CD4-positive, alpha-beta T cell treated with Interleukin-6 at 100 ng/mL for 8 hours (primary cell): ENCODE measurements around the gene BOLL.
"Not testable (repeated sequence)": the region's sequence is repeated elsewhere in the genome, so short reads cannot be mapped to it uniquely, and the experiment has no call there.

ENCODE experiments used
- DNase-seq: peaks from one replicate; pipeline ENCODE4 v3.0.0-alpha.2; 2020; ENCODE audit warnings: mixed read lengths, low spot score

The BOLL gene

GRCh38 chr2:197705912-197706838 is 78.9 kb downstream of the BOLL start:
- peak; percentile 33 for DNase-seq

DNA sequence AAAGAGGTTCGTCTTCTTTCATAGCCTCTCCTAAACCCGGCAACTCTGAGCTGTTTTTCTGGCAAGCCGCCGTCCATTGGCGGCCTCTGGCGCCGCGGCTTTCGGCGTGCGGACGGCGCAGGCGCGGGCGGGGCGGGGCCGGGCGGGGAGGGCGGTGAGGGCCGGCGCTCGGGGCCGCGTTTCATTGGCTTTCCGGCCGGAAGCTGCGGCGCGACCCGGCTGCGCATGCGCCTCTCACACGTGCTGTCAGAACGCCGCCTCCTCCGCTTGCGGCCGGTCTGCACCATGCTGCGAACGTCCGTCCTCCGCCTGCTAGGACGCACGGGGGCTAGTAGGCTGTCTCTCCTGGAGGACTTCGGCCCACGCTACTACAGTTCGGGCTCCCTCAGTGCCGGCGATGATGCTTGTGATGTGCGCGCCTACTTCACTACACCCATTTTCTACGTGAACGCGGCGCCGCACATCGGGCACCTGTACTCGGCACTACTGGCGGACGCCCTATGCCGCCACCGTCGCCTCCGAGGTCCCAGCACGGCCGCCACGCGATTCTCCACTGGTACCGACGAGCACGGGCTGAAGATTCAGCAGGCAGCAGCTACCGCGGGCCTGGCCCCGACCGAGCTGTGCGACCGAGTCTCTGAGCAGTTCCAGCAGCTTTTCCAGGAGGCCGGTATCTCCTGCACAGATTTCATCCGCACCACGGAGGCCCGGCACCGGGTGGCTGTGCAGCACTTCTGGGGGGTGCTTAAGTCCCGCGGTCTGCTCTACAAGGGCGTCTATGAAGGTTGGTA is 79.8 kb downstream of the BOLL start, which contains the start of gene MARS2:
Gene MARS2, plus strand, starts transcription at position 249 of the 791 bp plus-strand sequence. Its CDS starts 37 bp downstream, at position 286.
- DNase-seq: peak; percentile 94

DNA sequence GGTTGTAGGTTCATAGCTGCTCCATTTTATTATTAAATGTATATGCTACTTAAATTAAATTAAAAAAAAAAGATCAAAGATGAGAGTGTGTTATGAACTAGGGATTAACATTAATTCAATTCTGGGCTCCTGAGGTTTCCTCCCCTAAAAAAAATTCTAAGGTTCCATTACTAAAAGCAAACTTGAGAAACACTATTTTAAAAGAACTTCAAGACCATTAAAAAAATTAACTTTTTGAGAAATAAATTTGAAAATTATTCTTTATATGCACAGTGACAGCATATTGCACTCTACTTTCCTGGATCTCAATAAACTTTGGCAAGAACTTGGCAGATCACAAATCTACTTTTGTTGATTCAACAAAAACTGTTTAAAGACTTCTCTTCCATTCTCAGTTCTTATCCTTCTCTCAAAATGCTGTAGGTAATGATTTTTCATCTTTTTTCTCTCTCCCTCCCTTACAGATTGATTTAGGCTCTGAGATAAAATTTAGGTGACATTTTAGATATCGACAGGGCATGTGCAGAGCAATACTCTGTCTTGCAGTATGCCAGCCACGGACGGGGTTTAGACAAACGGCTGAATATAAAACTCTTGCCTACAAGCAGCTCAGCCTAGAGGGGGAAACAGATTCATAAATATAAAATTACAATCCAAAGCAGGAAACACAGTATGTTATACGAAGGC is 80.5 kb downstream of the BOLL start:
- DNase-seq: no peak

DNA sequence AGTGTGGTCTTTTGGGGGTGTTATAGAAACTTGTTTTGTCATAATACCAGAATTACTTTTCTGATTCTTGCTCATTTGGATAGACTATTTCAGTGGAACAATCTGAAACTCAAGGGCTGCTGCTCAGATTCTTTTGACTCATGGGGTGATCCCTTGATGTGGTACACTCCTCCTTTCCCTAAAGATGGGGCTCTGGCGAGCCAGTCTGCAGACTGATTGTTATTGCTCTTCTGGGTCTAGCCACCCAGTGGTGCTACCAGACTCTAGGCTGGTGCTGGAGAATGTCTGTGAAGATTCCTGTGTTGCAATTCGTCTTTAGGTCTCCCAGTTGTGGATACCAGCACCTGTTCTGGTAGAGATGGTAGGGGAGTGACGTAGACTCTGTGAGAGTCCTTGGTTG is 84.2 kb downstream of the BOLL start:
- DNase-seq: no peak

DNA sequence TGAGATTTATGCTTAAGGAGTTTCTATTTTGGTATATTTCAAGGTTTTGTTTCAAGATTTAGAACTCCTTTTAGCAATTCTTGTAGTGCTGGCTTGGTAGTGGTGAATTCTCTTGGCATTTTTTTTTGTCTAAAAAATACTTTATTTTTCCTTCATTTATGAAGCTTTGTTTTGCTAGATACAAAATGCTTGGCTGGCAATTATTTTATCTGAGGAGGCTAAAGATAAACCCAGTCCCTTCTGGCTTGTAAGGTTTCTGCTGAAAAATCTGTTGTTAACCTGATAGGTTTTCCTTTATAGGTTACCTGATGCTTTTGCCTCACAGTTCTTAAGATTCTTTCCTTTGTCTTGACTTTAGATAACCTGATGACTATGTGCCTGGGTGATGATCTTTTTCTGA is 85.4 kb downstream of the BOLL start:
- not testable (repeated sequence) for DNase-seq

DNA sequence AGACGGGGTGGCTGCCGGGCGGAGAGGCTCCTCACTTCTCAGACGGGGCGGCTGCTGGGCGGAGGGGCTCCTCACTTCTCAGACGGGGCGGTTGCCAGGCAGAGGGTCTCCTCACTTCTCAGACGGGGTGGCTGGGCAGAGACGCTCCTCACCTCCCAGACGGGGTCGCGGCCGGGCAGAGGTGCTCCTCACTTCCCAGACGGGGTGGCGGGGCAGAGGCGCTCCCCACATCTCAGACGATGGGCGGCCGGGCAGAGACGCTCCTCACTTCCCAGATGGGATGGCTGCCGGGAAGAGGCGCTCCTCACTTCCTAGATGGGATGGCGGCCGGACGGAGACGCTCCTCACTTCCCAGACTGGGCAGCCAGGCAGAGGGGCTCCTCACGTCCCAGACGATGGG is 88.5 kb downstream of the BOLL start:
- DNase-seq: not testable (repeated sequence)

GRCh38 chr2:197695971-197696370 is 89.1 kb downstream of the BOLL start:
- not testable (repeated sequence) for DNase-seq

DNA sequence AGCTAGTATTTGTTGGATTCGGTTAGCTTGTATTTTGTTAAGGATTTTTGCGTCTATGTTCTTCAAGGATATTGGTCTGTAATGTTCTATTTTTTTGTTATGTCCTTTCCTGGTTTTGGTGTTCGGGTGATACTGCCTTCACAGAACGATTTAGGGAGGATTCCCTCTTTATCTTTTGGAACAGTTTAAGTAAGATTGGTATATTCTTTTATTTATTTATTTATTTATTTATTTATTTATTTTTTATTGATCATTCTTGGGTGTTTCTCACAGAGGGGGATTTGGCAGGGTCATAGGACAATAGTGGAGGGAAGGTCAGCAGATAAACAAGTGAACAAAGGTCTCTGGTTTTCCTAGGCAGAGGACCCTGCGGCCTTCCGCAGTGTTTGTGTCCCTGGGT is 89.9 kb downstream of the BOLL start:
- not testable (repeated sequence) for DNase-seq

DNA sequence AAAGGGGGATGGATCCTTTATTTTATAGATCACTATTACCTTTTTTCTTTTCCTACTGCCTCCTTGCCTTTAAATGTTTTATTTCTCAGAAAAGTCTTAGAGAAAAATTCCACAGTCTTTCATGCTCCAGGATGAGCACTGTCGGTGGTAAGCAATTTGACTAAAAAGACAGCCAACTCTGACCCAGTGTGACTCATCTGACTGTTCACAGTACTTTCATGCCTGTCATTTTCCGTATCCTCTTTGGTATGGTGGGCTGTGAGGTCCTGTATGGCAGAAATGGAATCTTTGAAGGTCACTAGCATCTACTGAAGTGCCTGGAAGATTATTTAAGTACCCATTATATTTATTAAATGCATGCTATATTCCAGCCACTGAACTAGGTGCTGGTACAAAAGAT is 107.6 kb downstream of the BOLL start:
- DNase-seq: no peak

DNA sequence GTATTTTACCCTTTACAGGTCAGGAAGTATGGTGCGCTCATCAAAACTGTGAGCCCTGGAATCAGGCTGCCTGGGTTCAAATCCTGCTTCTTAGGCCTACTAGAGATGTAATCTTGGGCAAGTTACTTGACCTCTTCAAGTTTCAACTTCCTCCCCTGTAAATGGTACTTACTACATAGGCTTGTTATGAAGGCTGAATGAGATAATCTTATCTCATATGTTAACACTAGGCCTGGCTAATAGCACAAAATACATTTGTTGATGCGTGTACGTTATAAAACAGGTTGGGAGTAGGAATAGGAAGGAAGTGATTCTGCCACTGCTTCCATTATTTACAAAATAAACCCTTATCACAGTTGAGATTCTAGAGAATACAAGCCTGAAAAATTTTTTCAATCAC is 108.1 kb downstream of the BOLL start:
- DNase-seq: no peak
